ENCODE measurements around the gene TACR1. TPM values are rescaled to one million over a fixed set of nuclear protein-coding genes. Genes with fewer than 3 reads are reported as not detected.

TACR1 gene
- total RNA-seq, 2 experiments from 2014 or later, result not detected

DNA sequence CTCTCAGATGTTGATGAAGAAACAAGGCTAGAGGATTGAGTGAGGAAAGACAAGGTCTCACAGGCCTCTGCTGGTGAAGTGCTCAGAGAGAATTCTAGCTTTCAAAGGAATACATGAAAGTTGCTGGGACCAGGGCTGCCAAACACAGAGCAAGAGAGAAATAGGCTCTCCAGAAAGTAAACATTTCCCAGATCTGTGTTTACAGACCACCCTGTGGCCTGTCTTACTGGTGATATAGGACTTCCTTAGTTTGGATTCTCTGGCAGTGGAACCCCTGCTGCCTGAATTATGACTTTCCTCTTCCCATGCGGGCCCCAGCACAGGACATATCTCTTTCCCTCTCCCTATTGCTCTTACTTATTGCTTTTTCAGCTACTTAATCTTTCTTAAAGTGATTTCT is 64.5 kb downstream of the TACR1 start:
- Mint-ChIP-seq H3K9me3 (no peaks in the 10 kb centered on the region), H3K27ac (no peak overlapping the region), H3K36me3 (ENCODE audit: low read depth) (no peaks in the 10 kb centered on the region), H3K4me3 (no peak overlapping the region), H3K27me3 (ENCODE audit: low read depth) (no peaks in the 10 kb centered on the region), H3K4me1 (ENCODE audit: low read depth) (no peaks in the 10 kb centered on the region)
- intact Hi-C loops (cut with micrococcal nuclease), result loop anchor here (10.0 kb wide), 1 partner anchor 270 kb away; no protein-coding TSS in a partner anchor
- no peak for DNase-seq
- CTCF ChIA-PET, result interaction anchor here (0.6 kb wide), 1 partner anchor 19 kb away, joined by 3 read pairs; no protein-coding TSS in a partner anchor

DNA sequence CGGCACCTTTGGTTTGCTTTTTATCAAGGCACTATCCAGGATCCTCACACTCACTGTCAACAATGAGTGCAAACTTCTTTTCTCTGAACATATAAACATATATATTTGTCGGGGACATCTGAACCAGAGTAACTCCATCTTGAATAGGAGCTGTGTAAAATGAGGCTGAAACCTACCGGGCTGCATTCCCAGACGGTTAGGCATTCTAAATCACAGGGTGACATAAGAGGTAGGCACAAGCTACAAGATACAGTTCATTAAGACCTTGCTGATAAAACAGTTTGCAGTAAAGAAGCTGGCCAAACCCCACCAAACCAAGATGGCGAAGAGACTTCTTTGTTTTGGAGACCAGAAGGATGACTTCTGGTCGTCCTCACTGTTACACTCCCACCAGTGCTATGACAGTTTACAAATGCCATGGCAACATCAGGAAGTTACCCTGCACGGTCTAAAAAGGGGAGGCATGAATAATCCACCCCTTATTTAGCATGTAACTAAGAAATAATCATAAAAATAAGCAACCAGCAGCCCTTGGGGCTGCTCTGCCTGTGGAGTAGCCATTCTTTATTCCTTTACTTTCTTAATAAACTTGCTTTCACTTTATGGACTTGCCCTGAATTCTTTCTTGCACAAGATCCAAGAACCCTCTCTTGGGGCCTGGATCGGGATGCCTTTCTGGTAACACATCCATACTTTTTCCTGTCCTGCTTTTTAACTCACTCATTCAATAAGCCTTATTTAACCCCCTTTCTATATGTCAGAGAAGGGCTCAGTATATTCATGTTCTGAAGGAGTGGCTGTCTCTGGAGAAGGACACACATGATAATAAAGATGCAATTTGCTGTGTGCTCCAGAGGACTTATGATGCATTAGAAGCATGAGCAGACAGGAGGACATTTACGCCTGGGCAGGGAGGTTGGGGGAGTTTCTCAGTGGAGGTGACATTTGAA is 65.4 kb downstream of the TACR1 start:
- no peaks in the 10 kb centered on the region for H3K4me1 Mint-ChIP-seq (ENCODE audit: low read depth)
- H3K9me3 Mint-ChIP-seq, result no peaks in the 10 kb centered on the region
- no peak for DNase-seq
- no peaks in the 10 kb centered on the region for H3K27me3 Mint-ChIP-seq (ENCODE audit: low read depth)
- H3K36me3 Mint-ChIP-seq (ENCODE audit: low read depth), result no peaks in the 10 kb centered on the region
- H3K27ac Mint-ChIP-seq, result no peak overlapping the region
- H3K4me3 Mint-ChIP-seq, result no peak overlapping the region
- CTCF ChIA-PET, result interaction anchor here (0.6 kb wide), 1 partner anchor 18 kb away, joined by 3 read pairs; no protein-coding TSS in a partner anchor
- intact Hi-C loops (cut with micrococcal nuclease), result loop anchor here (10.0 kb wide), 1 partner anchor 271 kb away; no protein-coding TSS in a partner anchor

GRCh38 chr2:75130171-75130570 is 69.1 kb downstream of the TACR1 start:
- intact Hi-C loops (cut with micrococcal nuclease), result loop anchor here (10.0 kb wide), 1 partner anchor 275 kb away; no protein-coding TSS in a partner anchor
- Mint-ChIP-seq H3K9me3 (peaks cover 4% of the 10 kb centered on the region), H3K36me3 (ENCODE audit: low read depth) (no peaks in the 10 kb centered on the region), H3K4me3 (no peak overlapping the region), H3K4me1 (ENCODE audit: low read depth) (no peaks in the 10 kb centered on the region), H3K27me3 (ENCODE audit: low read depth) (no peaks in the 10 kb centered on the region), H3K27ac (no peak overlapping the region)
- peak; percentile 7 for DNase-seq
- CTCF ChIA-PET, result no interaction called here

DNA sequence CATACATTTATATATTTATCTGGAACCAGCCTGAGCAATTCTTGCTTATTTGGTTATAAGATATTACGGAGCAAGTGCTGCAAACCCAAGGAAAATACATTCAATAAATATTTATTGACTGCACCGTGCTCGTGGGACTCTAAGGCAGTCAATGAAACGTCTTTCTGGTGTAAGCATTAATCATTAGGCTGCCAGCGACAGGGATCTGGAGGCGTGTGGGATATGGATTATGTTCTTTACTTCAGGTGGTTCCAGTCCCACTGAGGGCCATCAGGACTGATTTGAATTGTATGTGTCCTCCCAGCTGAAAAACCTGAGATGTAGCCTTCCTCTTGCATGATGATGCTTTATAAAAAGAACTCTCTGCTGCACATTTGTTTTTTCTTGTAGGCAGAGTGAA is 75.4 kb downstream of the TACR1 start:
- no peaks in the 10 kb centered on the region for H3K4me1 Mint-ChIP-seq (ENCODE audit: low read depth)
- H3K27me3 Mint-ChIP-seq (ENCODE audit: low read depth), result no peaks in the 10 kb centered on the region
- H3K27ac Mint-ChIP-seq, result no peak overlapping the region
- intact Hi-C loops (cut with micrococcal nuclease), result no loop called here
- no peak for DNase-seq
- peaks cover 4% of the 10 kb centered on the region for H3K9me3 Mint-ChIP-seq
- H3K4me3 Mint-ChIP-seq, result no peak overlapping the region
- H3K36me3 Mint-ChIP-seq (ENCODE audit: low read depth), result no peaks in the 10 kb centered on the region
- CTCF ChIA-PET, result no interaction called here

DNA sequence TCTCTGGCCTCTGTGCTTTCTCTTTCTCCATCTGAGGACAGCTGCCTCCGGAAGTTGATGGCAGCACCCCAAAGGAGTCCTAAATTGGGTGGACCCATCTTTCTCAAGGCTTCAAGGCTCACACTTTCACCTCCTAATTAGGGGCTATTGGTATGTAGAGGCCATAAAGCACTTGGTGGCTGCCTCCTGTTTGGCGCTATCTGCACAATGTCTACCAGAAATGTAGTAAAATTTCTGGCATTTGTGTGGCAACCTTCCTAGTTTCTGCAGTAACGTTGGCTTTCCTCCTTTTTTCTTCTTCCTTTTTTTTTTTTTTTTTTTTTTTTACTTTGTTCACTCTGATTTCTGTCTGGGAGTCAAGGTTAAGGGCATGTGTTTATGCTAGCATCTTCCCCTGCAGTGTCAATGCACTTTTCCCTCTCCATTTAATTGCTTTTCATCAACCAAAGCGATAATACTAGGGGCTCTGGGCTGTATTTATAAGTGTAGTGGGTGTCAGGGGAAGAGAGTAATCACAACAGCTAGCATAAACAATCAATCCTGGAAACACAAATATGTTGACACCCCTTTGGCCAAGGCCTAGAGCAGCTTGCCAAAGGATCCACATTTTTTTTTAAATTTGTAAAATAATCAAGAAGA is 86.0 kb downstream of the TACR1 start:
- no peak overlapping the region for H3K4me3 Mint-ChIP-seq
- DNase-seq, result no peak
- H3K27ac Mint-ChIP-seq, result no peak overlapping the region
- H3K36me3 Mint-ChIP-seq (ENCODE audit: low read depth), result no peaks in the 10 kb centered on the region
- no peaks in the 10 kb centered on the region for H3K27me3 Mint-ChIP-seq (ENCODE audit: low read depth)
- intact Hi-C loops (cut with micrococcal nuclease), result no loop called here
- CTCF ChIA-PET, result no interaction called here
- H3K4me1 Mint-ChIP-seq (ENCODE audit: low read depth), result no peaks in the 10 kb centered on the region
- H3K9me3 Mint-ChIP-seq, result no peaks in the 10 kb centered on the region

DNA sequence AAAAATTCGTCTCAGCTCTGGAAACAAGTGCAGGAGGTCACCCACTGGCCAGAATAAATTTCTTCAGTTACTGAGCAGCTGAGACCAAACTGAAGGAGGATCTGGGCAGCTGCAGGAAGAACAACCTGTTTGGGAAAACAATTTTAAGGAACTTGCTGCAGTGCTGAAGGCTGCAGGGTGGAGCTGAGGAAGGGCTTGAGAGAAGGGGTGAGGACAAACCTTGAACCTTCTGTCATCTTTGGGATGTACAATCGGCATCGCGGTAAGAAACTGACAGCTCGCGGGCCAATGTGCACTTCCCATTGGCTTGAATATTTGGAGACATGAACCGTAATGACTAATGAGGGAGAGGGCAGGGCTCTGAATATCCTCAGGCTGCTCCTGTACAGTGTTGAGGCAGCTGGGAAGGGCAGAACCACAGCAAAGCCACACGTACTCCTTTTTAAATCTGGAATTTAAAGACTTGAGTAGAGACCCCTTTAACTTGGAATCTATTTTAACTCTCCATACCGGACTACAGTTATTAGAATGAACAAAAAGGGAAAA is 90.3 kb downstream of the TACR1 start:
- Mint-ChIP-seq H3K27ac (no peak overlapping the region), H3K36me3 (ENCODE audit: low read depth) (no peaks in the 10 kb centered on the region), H3K4me3 (no peak overlapping the region), H3K4me1 (ENCODE audit: low read depth) (no peaks in the 10 kb centered on the region), H3K27me3 (ENCODE audit: low read depth) (no peaks in the 10 kb centered on the region), H3K9me3 (no peaks in the 10 kb centered on the region)
- intact Hi-C loops (cut with micrococcal nuclease), result no loop called here
- DNase-seq, result no peak
- CTCF ChIA-PET, result interaction anchor here (1.0 kb wide), 1 partner anchor 9 kb away, joined by 3 read pairs; no protein-coding TSS in a partner anchor

- H3K4me3 Mint-ChIP-seq, result no peak overlapping the region
- DNase-seq, result no peak
- CTCF ChIA-PET, result no interaction called here
- no peaks in the 10 kb centered on the region for H3K4me1 Mint-ChIP-seq (ENCODE audit: low read depth)
- H3K27me3 Mint-ChIP-seq (ENCODE audit: low read depth), result no peaks in the 10 kb centered on the region
- peaks cover 4% of the 10 kb centered on the region for H3K9me3 Mint-ChIP-seq
- H3K27ac Mint-ChIP-seq, result no peak overlapping the region
- no peaks in the 10 kb centered on the region for H3K36me3 Mint-ChIP-seq (ENCODE audit: low read depth)
- intact Hi-C loops (cut with micrococcal nuclease), result no loop called here
Measured at GRCh38 chr2:75102011-75102410, 97.3 kb downstream of the TACR1 start.

DNA sequence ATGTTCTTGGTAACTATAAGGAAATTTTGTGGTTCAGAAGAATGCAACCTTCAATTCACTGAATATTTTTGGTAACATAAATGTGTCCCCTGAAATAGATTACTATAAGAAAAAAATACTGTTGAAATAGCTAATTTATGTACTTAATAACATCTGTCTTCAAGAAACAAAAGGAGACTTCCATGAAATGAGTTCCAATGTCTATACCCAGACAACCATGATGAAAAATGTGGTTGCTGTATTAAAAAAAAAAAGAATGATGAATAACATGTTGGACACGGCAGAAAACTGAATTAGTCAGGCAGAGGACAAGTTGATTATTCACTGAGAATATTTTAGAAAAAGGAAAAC is 98.5 kb downstream of the TACR1 start:
- Mint-ChIP-seq H3K4me1 (ENCODE audit: low read depth) (no peaks in the 10 kb centered on the region), H3K27me3 (ENCODE audit: low read depth) (no peaks in the 10 kb centered on the region), H3K9me3 (peaks cover 4% of the 10 kb centered on the region), H3K4me3 (no peak overlapping the region), H3K27ac (no peak overlapping the region), H3K36me3 (ENCODE audit: low read depth) (no peaks in the 10 kb centered on the region)
- intact Hi-C loops (cut with micrococcal nuclease), result no loop called here
- DNase-seq, result no peak
- CTCF ChIA-PET, result interaction anchor here (1.2 kb wide), 1 partner anchor 8 kb away, joined by 3 read pairs; no protein-coding TSS in a partner anchor

- Mint-ChIP-seq H3K9me3 (peaks cover 4% of the 10 kb centered on the region), H3K36me3 (ENCODE audit: low read depth) (no peaks in the 10 kb centered on the region), H3K4me3 (no peak overlapping the region), H3K27ac (no peak overlapping the region), H3K27me3 (ENCODE audit: low read depth) (no peaks in the 10 kb centered on the region), H3K4me1 (ENCODE audit: low read depth) (no peaks in the 10 kb centered on the region)
- no peak for DNase-seq
- CTCF ChIA-PET, result interaction anchor here (1.2 kb wide), 1 partner anchor 9 kb away, joined by 3 read pairs; no protein-coding TSS in a partner anchor
- intact Hi-C loops (cut with micrococcal nuclease), result no loop called here
Measured at GRCh38 chr2:75100011-75100800, 99.1 kb downstream of the TACR1 start.

GRCh38 chr2:75099521-75099922 is 99.8 kb downstream of the TACR1 start:
- H3K4me3 Mint-ChIP-seq, result no peak overlapping the region
- DNase-seq, result no peak
- H3K36me3 Mint-ChIP-seq (ENCODE audit: low read depth), result no peaks in the 10 kb centered on the region
- intact Hi-C loops (cut with micrococcal nuclease), result no loop called here
- no peaks in the 10 kb centered on the region for H3K27me3 Mint-ChIP-seq (ENCODE audit: low read depth)
- H3K4me1 Mint-ChIP-seq (ENCODE audit: low read depth), result no peaks in the 10 kb centered on the region
- no peak overlapping the region for H3K27ac Mint-ChIP-seq
- CTCF ChIA-PET, result interaction anchor here (1.2 kb wide), 1 partner anchor 10 kb away, joined by 3 read pairs; no protein-coding TSS in a partner anchor
- peaks cover 4% of the 10 kb centered on the region for H3K9me3 Mint-ChIP-seq

GRCh38 chr2:75098856-75099255 is 100.5 kb downstream of the TACR1 start:
- CTCF ChIA-PET, result interaction anchor here (0.6 kb wide), 1 partner anchor 97 kb away, joined by 5 read pairs; no protein-coding TSS in a partner anchor

DNA sequence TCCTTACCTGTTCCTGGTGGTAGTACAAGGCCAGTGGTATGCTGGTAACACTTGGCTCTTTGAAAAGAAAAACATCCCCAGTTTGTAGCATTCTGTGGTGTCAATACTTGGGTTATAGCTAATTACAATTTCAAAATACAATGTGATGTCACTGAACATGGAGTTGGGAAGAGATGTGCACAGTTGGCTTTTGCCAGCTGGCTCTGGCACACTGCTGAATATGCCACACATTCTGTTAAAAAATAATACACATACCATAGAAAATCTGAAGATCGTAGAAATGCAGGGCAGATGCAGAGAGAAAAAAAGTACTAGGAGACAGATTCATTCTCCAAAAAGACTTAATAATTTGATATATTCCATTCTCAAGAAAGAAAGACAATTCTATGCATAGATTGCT is 101.5 kb downstream of the TACR1 start:
- DNase-seq, result no peak
- CTCF ChIA-PET, result no interaction called here
- no peaks in the 10 kb centered on the region for H3K27me3 Mint-ChIP-seq (ENCODE audit: low read depth)
- no peaks in the 10 kb centered on the region for H3K4me1 Mint-ChIP-seq (ENCODE audit: low read depth)
- no peak overlapping the region for H3K27ac Mint-ChIP-seq
- peaks cover 3% of the 10 kb centered on the region for H3K9me3 Mint-ChIP-seq
- intact Hi-C loops (cut with micrococcal nuclease), result no loop called here
- no peak overlapping the region for H3K4me3 Mint-ChIP-seq
- H3K36me3 Mint-ChIP-seq (ENCODE audit: low read depth), result no peaks in the 10 kb centered on the region

More at GRCh38 chr2:75098856-75099255, 100.5 kb downstream of the TACR1 start:
- no peak for DNase-seq
- Mint-ChIP-seq H3K27ac (no peak overlapping the region), H3K4me3 (no peak overlapping the region), H3K9me3 (peaks cover 4% of the 10 kb centered on the region), H3K36me3 (ENCODE audit: low read depth) (no peaks in the 10 kb centered on the region), H3K27me3 (ENCODE audit: low read depth) (no peaks in the 10 kb centered on the region), H3K4me1 (ENCODE audit: low read depth) (no peaks in the 10 kb centered on the region)
- intact Hi-C loops (cut with micrococcal nuclease), result no loop called here

All from activated naive CD4-positive, alpha-beta T cell treated with anti-CD3 and anti-CD28 coated beads for 36 hours (primary cell).